HepG2 (cell line): ENCODE results near the gene RIN3. TPM values are rescaled to one million over a fixed set of nuclear protein-coding genes. Genes with fewer than 3 reads are reported as not detected.

Experiments used
- CEBPG ChIP-seq: IDR thresholded peaks from 2 replicates; pipeline ENCODE4 v1.6.1; 2016
- CERS6 ChIP-seq: sonication (generic); formaldehyde crosslinking; IDR thresholded peaks from 2 replicates; pipeline ENCODE4 v1.5.0; 2020; ENCODE audit warnings: missing genetic modification reagents
- DMAP1 ChIP-seq: IDR thresholded peaks from 2 replicates; pipeline ENCODE4 v1.6.1; 2016
- GZF1 ChIP-seq: sonication (generic); formaldehyde crosslinking; IDR thresholded peaks from 2 replicates; pipeline ENCODE4 v1.5.1; 2020; ENCODE audit warnings: mild to moderate bottlenecking, missing genetic modification reagents
- MED13 ChIP-seq: sonication (generic); formaldehyde crosslinking; IDR thresholded peaks from 2 replicates; pipeline ENCODE4 v1.5.0; 2020; ENCODE audit warnings: missing genetic modification reagents
- PHF20 ChIP-seq: sonication (generic); formaldehyde crosslinking; IDR thresholded peaks from 2 replicates; pipeline ENCODE4 v1.5.0; 2020; ENCODE audit warnings: mild to moderate bottlenecking, missing genetic modification reagents
- RAD51 ChIP-seq: fragments of 450-650 bp; IDR thresholded peaks from 2 replicates; pipeline ENCODE4 v1.6.1; 2016; ENCODE audit warnings: borderline replicate concordance
- RXRA ChIP-seq: sonication (generic); formaldehyde crosslinking; IDR thresholded peaks from 2 replicates; pipeline ENCODE4 v1.5.1; 2020; ENCODE audit warnings: missing genetic modification reagents
- ZBTB37 ChIP-seq: sonication (generic); formaldehyde crosslinking; IDR thresholded peaks from 2 replicates; pipeline ENCODE4 v1.4.0; 2020; ENCODE audit warnings: mild to moderate bottlenecking, missing genetic modification reagents
- ZNF30 ChIP-seq: sonication (generic); formaldehyde crosslinking; IDR thresholded peaks from 2 replicates; pipeline ENCODE4 v1.5.0; 2020; ENCODE audit warnings: mild to moderate bottlenecking, missing genetic modification reagents
- ZNF558 ChIP-seq: sonication (generic); formaldehyde crosslinking; IDR thresholded peaks from 2 replicates; pipeline ENCODE4 v1.9.0; 2022; ENCODE audit warnings: mild to moderate bottlenecking, missing genetic modification reagents, borderline replicate concordance
- ZNF629 ChIP-seq: sonication (generic); formaldehyde crosslinking; conservative IDR thresholded peaks from 2 replicates; pipeline ENCODE4 v1.5.0; 2020; ENCODE audit warnings: missing genetic modification reagents
- polyA plus RNA-seq, 8 experiments: library from polyadenylated mRNA; depleted of rRNA in 3 of 8; stranded (reverse) in 7 of 8; unstranded in 1 of 8; fragments of >200 nt; fragmentation: Illumina TruSeq in 4 of 8; extraction: Trizol in 4 of 8; gene quantifications; 2 replicates each; pipeline versions ENCODE4 v1.2.1 to v1.2.3, GENCODE V29; 2011 to 2016; ENCODE audit warnings: low read depth in 4 of 8, missing spikeins in 1 of 8, mixed read lengths in 1 of 8; ENCODE audit not compliant: insufficient read depth in 1 of 8
- total RNA-seq, 5 experiments: library from RNA; depleted of rRNA; stranded (reverse); fragments of >200 nt; fragmentation: Illumina TruSeq; extraction: Trizol; gene quantifications; 2 replicates each; pipeline ENCODE4 v1.2.3, GENCODE V29; 2016; ENCODE audit warnings: low read depth in 1 of 5

Gene RIN3
- total and polyA plus RNA-seq, 2 of the 13 experiments (the other 11 are each of a cell fraction or from before 2014, with no cell fraction given), result 2.3 to 3.6 TPM

- TF ChIP-seq PHF20 (CRISPR knock-in tag), result peak; percentile 18; the same call in 1 of the 2 replicates
- TF ChIP-seq ZBTB37 (CRISPR knock-in tag), result no peak
- TF ChIP-seq GZF1 (CRISPR knock-in tag), result peak; percentile 27; the same call in 1 of the 2 replicates
- peak; percentile 84 for TF ChIP-seq DMAP1 (CRISPR knock-in tag)
- TF ChIP-seq ZNF558, result peak; percentile 29
- TF ChIP-seq RAD51, result no peak
- TF ChIP-seq MED13 (CRISPR knock-in tag), result peak; percentile 83
- TF ChIP-seq ZNF629 (CRISPR knock-in tag), result peak; percentile 66
- peak; percentile 58 for TF ChIP-seq ZNF30 (CRISPR knock-in tag)
- TF ChIP-seq CERS6, result peak; percentile 77; the same call in 1 of the 2 replicates
- peak; percentile 69 for TF ChIP-seq RXRA (CRISPR knock-in tag)
- no peak for TF ChIP-seq CEBPG (CRISPR knock-in tag)
Measured at GRCh38 chr14:92513966-92514843, 624 bp downstream of the RIN3 start (continued).
